NCI-H510A (cell line): ENCODE data around the gene SULF2.

Experiments
- DNase-seq: peaks from one replicate; lab custom pipeline; 2025; lab: John Stamatoyannopoulos, UW

SULF2 gene

GRCh38 chr20:47648943-47649342 lies 136.3 kb downstream of the SULF2 start:
- DNase-seq = no peak

DNA sequence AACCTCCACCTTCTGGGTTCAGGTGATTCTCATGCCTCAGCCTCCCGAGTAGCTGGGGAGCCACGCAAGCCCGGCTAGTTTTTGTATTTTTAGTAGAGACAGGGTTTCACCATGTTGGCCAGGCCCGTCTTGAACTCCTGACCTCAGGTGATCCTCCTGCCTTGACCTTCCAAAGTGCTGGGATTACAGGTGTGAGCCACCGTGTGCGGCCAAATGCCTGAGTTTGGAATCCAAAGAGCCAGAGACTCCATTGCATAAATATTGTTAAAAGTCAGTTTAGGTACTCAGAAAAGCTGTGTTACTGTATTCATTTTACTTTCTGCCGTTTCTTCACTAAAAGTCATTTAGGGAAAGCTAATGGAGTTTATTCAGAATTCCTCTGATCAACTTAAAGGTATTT lies 137.3 kb downstream of the SULF2 start:
- DNase-seq = no peak

DNA sequence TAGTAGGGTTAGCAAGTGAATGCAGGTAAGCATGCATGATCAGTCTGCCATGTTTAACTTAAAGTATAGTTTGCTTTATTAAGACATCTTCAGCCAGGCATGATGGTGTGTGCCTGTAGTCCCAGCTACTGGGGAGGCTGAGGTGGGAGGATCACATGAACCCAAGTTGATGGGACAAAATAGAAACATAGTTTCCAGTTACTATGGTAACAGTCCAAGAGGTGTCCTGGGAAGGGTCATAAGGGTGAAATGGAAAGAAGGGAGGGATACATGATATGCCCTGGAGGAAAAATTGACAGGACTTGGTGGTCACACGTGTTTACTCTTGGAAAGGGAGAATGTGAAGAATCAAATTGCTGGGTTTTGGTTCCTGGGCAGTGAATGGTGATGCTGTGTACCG lies 139.6 kb downstream of the SULF2 start:
- DNase-seq = no peak

GRCh38 chr20:47642624-47643023 lies 142.7 kb downstream of the SULF2 start:
- DNase-seq = no peak

- DNase-seq = no peak
Observed at GRCh38 chr20:47642118-47642517, 143.2 kb downstream of the SULF2 start.

DNA sequence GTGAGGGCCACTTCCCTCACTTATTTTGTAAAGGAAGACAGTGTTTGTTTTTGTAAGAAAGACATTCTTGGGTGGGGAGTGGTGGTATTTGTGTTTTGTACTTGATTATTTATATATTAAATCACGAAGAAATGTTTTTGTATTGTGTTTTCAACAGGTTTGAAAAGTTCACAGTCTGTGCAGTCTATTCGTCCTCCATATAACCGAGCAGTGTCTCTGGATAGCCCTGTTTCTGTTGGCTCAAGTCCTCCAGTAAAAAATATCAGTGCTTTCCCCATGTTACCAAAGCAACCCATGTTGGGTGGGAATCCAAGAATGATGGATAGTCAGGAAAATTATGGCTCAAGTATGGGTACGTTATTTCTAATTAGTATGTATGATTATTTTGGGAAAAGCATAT lies 146.4 kb downstream of the SULF2 start:
- no peak for DNase-seq

GRCh38 chr20:47635256-47635655 lies 150.0 kb downstream of the SULF2 start:
- DNase-seq = no peak

- no peak for DNase-seq
Observed at GRCh38 chr20:47631078-47631477, 154.2 kb downstream of the SULF2 start.

DNA sequence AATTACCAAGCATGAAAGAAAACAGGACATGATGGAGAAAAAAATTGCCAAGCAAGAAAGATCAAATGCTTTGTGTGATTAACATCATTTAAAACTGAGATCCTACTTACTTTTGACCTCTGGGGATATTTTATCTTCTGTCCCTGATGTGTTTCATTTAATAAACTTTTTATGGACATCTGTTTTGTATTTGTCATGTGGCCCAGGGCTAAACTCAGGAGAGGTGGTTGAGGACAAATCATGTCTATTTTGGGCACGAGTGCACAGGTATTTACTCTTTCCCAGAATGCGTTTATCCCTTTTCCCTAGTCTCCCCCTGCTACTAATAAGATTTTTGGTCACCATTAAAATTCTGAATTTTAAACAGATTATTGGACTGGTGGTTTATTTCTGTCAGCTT lies 155.4 kb downstream of the SULF2 start:
- no peak for DNase-seq

- no peak for DNase-seq
Observed at GRCh38 chr20:47627540-47627939, 157.7 kb downstream of the SULF2 start.

DNA sequence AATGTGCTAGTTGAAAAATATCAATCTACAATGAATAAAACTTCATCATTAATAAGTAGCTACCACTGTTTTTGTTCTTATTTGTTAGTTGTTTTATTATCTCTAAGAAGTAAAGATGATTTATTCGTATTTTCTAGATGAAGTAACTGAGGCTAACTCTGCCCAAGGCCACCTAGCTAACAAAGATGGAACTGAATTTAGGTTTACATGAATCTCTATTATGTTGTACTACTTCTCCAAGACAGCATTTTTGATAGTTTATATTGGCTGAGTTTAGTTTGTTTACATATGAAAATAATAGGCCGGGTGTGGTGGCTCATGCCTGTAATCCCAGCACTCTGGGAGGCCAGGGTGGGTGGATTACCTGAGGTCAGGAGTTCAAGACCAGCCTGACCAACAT lies 162.1 kb downstream of the SULF2 start:
- DNase-seq = no peak

DNA sequence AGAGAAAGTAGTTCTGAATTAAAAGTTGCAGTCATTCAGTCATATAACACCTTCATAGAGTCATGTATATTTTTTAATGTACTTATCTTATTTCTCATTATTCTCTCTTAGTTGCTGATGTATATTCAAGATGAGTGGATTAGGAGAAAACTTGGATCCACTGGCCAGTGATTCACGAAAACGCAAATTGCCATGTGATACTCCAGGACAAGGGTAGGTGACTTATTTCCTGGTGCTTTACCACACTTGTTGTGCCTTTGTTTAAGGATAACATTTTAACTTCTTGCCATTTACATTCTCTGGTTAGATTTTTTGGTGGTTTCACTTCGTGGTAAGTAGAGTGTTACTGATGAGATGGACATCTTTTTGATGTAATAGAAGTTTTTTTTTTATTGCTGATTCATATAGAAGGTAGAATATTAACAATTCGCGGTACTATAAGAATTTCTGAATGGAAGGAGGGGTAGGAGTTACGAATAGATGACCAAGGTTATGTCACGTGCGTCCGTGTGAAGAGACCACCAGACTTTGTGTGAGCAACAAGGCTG lies 163.1 kb downstream of the SULF2 start:
- DNase-seq = no peak

GRCh38 chr20:47620808-47621805 lies 164.2 kb downstream of the SULF2 start:
- DNase-seq = no peak

- DNase-seq = no peak
Observed at GRCh38 chr20:47618479-47618878, 166.8 kb downstream of the SULF2 start.

DNA sequence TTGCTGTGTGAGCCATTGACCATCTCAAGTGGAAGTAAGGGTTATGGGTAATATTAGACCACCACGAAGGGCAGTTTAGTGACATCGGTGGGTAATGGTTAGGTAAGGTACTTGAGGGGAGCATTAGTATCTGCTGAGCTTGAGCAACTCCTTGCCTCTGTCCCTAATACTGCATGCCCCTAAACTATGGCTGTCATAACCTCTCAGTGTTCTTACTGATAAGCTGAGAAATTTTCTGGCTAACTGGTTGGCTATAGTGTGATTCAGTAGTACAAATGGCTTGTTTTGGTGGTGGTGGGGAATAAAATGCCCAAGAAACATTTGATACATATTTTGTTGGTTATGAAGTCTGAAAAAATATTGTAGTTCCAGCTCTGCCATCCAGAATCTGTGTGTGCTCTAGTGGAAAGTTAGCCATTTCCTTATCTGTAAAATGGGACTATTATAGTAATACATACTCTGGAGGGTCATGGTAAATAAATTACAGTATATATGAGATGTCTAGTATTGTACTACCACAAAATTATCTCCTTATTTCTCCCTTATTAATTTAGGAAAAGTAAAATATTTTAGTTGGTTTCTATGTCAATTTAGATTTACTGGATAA lies 170.5 kb downstream of the SULF2 start:
- no peak for DNase-seq

- no peak for DNase-seq
Observed at GRCh38 chr20:47612670-47613069, 172.6 kb downstream of the SULF2 start.

DNA sequence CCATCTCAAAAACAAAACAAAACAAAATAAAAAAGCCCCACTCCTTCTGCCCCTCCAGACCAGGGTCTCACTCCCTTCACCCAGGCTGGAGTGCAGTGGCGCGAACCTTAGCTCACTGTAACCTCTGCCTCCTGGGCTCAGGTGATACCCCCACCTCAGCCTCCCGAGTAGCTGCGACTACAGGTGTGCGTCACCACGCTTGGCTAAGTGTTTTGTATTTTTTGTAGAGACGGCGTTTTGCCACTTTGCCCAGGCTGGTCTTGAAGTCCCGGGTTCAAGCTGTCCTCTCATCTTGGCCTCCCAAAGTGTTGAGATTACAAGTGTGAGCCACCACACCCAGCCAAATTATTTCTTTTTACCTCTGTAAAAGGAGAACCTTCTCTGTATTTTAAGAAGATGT lies 173.5 kb downstream of the SULF2 start:
- DNase-seq = no peak

DNA sequence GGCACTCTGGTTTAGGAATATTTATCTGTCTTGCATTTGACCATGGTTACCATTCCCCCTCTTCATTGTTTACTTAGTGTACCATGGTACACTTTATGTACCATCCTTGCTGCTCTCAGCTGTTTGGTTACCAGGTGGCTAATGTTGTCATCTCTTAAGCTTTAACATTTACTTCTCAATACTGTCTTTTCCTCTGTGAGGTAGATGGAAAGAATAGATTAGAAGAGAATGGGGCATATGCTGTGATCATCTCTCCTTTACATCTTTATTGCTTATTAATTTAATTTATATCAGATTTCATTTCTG lies 174.4 kb downstream of the SULF2 start:
- DNase-seq = no peak

DNA sequence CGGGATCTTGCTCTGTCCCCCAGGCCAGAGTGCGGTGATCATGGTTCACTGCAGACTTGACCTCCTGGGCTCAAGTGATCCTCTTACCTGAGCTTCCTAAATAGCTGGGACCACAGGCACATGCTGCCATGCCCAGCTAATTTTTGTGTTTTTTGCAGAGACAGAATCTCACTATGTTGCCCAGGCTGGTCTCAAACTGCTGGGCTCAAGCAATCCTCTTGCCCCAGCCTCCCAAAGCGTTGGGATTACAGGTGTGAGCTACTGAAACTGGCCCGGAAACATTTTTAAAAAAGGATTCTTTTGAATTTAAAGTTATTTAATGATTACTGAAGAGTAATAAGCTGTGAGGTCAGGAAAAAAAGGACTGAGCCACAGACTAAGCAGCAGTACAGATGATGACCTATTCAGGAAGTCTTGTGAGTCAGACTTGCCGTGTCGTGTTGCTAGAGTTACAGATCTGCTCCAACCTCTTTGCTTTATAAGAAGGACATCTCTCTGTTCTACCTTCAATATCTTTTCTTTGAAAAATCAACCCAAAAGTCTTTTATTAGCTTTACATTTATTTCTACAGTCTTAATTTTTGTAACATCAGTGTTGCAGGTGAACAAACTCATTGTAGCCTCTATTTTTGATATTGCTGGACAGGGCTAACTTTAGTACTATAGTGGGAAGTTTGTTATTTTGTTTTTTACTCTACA lies 174.9 kb downstream of the SULF2 start:
- DNase-seq = no peak

DNA sequence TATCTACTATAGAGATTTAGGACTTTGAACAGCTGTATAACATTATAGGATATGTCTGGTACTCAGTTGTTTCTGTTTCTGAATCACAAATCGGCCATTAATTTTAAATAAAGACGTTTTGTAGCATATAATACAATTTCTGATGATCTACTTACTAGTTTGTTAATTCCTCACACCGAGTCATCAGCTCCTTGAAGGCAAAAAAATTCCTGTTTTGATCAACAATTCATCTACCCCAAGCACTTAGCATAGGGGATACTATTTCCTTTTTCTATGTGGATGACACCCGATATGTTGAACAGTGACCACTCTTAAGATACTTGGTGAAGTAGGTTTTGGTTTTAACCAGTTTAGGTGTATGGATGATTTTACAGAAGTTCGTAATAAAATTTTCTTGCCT lies 176.3 kb downstream of the SULF2 start:
- no peak for DNase-seq
